BE2C (cell line): ENCODE results near the gene SLC50A1.

Experiments used
- DNase-seq: peaks from one replicate; pipeline ENCODE4 v3.0.0-alpha.2; 2020
- H3K27me3 ChIP-seq: fragments of 250-450 bp; sonication (Bioruptor Pico); 2 replicates; pipeline ENCODE4 v1.5.1; 2020; ENCODE audit warnings: mild to moderate bottlenecking
- H3K36me3 ChIP-seq: fragments of 250-450 bp; sonication (Bioruptor Pico); 2 replicates; pipeline ENCODE4 v1.5.1; 2020; ENCODE audit warnings: mild to moderate bottlenecking
- H3K4me1 ChIP-seq: fragments of 250-450 bp; sonication (Bioruptor Pico); 2 replicates; pipeline ENCODE4 v1.5.1; 2020
- H3K4me3 ChIP-seq: 2 replicates; pipeline ENCODE4 v1.5.1; 2011; ENCODE audit warnings: low read depth, low read length
- H3K9me3 ChIP-seq: fragments of 250-450 bp; sonication (Bioruptor Pico); 2 replicates; pipeline ENCODE4 v1.5.1; 2020
- CTCF ChIP-seq: IDR thresholded peaks from 2 replicates; pipeline ENCODE4 v1.5.1; 2012; ENCODE audit warnings: mild to moderate bottlenecking, low read depth, low read length

SLC50A1 gene

GRCh38 chr1:155184351-155184811 lies 48.7 kb downstream of the SLC50A1 start:
- H3K4me3 ChIP-seq, result no peak overlapping the region
- no peak for TF ChIP-seq CTCF
- no peak for DNase-seq
- H3K9me3 ChIP-seq, result no peaks in the 10 kb centered on the region
- peaks cover 21% of the 10 kb centered on the region for H3K36me3 ChIP-seq
- no peaks in the 10 kb centered on the region for H3K27me3 ChIP-seq
- peaks cover 13% of the 10 kb centered on the region for H3K4me1 ChIP-seq

GRCh38 chr1:155184835-155185782 lies 49.5 kb downstream of the SLC50A1 start:
- Histone ChIP-seq H3K36me3 (peaks cover 14% of the 10 kb centered on the region), H3K27me3 (no peaks in the 10 kb centered on the region), H3K4me3 (no peak overlapping the region), H3K4me1 (peaks cover 13% of the 10 kb centered on the region), H3K9me3 (no peaks in the 10 kb centered on the region)
- DNase-seq, result peak; percentile 74
- no peak for TF ChIP-seq CTCF

GRCh38 chr1:155185783-155186066 lies 50.1 kb downstream of the SLC50A1 start:
- no peak for DNase-seq
- TF ChIP-seq CTCF, result no peak
- Histone ChIP-seq H3K4me3 (no peak overlapping the region), H3K36me3 (peaks cover 7% of the 10 kb centered on the region; the same call in 1 of the 2 replicates), H3K27me3 (no peaks in the 10 kb centered on the region), H3K4me1 (peaks cover 13% of the 10 kb centered on the region), H3K9me3 (no peaks in the 10 kb centered on the region)

- no peak for TF ChIP-seq CTCF
- H3K9me3 ChIP-seq, result no peaks in the 10 kb centered on the region
- H3K4me1 ChIP-seq, result peaks cover 13% of the 10 kb centered on the region
- no peak for DNase-seq
- H3K27me3 ChIP-seq, result no peaks in the 10 kb centered on the region
- H3K4me3 ChIP-seq, result no peak overlapping the region
- peaks cover 6% of the 10 kb centered on the region; the same call in 1 of the 2 replicates for H3K36me3 ChIP-seq
Observed at GRCh38 chr1:155186067-155186793, 50.6 kb downstream of the SLC50A1 start.

- DNase-seq, result no peak
- H3K27me3 ChIP-seq, result no peaks in the 10 kb centered on the region
- peaks cover 13% of the 10 kb centered on the region for H3K4me1 ChIP-seq
- H3K4me3 ChIP-seq, result no peak overlapping the region
- TF ChIP-seq CTCF, result no peak
- H3K36me3 ChIP-seq, result peaks cover 6% of the 10 kb centered on the region; the same call in 1 of the 2 replicates
- no peaks in the 10 kb centered on the region for H3K9me3 ChIP-seq
Observed at GRCh38 chr1:155186794-155187455, 51.3 kb downstream of the SLC50A1 start.
